ELF-1 (cell line): ENCODE results near the gene SCYGR1.
"Not testable (repeated sequence)": the region's sequence is repeated elsewhere in the genome, so short reads cannot be mapped to it uniquely, and the experiment has no call there.

Experiments used
- DNase-seq: peaks from one replicate; pipeline ENCODE4 v3.0.0-alpha.2; 2016; ENCODE audit warnings: low read depth, low spot score

Gene SCYGR1

DNA sequence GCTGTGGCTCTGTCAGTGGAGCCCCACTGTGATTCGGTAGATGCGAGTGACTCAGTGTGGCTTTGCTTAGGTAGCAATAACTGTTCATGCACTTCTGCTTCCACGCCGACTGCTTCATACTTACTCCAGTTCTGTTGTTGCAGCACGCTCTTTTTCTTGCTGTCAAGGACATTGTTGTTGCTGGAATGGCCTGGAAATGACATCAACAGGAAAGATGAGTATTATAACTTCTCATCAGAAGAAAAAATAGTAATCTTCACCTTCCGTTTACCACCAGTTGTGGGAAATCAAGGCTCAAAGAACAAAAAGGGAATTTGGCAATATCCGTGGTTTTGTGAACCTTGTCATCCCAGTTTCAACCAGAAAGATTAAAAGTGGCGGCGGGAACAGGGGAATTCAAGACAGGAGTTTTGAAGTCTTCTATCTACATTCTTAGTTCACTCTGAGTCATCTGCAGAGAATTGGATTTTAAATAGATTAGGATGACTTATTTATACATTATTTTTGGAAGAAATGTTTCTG lies 16.9 kb downstream of the SCYGR1 start:
- no peak for DNase-seq

DNA sequence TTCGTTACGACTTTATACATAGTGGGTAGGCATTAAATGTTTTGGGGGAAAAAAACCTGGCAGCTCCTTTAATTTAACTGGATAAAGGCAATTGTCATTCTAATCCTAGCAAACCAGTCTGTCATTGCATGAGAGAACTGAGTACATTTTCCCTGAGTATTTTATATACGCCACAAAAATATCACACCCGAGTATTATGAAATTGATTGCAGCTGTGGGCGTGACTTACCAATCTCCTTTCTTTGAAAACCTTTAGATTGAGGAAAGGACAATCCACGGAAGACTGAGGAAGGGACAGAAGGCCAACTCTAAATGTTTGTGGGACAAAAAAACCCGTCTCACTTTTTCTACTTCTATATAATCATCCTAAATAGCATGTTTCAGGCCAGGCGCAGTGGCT lies 17.7 kb downstream of the SCYGR1 start:
- DNase-seq: no peak

DNA sequence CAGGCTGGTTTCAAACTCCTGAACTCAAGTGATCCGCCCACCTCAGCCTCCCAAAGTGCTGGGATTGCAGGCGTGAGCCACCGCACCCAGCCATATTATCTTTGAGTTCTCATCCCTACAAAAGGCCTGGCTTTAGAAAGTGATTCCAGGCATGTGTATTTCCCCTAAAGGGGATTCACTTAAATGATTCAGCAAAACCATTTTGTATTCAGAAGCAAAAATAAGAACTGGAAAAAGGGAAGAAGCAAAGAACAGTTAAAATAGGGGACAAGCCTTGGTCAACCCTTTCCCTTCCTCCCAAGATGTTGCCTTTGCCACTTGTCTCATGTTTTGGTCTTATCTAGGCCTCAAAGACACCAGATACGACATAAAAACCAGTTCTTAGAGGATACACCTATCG lies 19.2 kb downstream of the SCYGR1 start:
- DNase-seq: no peak

DNA sequence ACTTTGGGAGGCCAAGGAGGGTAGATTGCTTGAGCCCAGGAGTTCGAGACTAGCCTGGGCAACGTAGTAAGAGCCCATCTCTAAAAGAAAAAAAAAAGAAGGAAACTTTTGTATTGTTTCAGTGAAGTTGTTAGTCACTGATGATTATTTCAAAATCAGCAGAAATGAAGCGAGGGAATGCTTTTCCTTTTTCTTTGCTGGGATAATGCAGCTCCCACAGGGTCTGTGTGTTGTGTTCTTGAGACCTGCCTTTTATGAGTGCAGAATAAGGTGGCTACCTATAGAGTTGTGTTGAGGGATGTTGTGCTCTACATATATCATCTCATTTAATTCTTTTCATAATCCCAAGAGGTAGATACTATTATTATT lies 20.3 kb downstream of the SCYGR1 start:
- DNase-seq: no peak

DNA sequence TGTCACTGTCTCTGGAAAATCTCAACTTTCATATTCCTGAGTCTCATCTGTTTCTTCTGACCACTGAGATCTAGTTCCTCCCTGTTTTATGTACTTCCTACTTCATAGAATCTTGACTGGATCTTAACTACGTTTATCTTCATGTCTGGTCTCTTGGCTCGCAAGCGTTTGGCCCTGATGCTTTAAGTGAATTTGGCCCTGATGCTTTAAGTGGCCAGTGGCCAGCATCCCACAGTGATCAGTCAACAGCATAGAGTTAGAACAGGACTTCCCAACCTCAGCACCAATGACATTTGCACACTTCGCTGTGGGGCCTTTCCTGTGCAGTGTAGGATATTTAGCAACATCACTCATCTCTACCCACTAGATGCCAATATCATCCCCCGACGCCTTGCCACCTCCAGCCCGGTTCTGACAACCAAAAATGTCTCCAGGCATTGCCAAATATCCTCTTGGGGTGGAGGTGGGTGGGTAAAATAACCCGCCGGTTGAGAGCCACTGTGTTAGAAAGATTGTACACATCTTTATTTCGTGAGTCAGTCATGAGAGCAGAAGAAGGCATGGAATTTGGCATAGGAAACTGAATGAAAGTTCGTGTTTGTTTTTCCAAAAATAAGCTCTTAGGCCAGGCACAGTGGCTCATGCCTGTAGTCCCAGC lies 20.9 kb downstream of the SCYGR1 start:
- no peak for DNase-seq

DNA sequence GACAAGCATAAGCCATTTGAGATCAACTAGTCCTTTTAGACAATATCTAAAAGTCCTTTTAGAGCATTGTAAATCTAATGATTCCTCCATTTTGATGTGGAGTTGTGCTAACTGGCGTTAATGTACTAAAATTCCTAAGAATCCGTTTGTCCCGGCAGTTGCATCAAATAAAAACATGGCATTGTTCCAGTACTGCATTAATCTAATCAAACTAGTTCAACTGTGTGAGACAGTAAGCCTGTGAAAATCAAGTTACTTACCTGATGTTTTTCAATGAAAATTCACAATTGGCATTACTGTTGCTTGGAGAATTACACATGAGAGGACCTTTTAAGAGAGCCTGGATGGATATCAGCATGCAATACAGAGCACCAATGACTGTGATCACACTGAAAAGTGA lies 21.9 kb downstream of the SCYGR1 start:
- DNase-seq: no peak

DNA sequence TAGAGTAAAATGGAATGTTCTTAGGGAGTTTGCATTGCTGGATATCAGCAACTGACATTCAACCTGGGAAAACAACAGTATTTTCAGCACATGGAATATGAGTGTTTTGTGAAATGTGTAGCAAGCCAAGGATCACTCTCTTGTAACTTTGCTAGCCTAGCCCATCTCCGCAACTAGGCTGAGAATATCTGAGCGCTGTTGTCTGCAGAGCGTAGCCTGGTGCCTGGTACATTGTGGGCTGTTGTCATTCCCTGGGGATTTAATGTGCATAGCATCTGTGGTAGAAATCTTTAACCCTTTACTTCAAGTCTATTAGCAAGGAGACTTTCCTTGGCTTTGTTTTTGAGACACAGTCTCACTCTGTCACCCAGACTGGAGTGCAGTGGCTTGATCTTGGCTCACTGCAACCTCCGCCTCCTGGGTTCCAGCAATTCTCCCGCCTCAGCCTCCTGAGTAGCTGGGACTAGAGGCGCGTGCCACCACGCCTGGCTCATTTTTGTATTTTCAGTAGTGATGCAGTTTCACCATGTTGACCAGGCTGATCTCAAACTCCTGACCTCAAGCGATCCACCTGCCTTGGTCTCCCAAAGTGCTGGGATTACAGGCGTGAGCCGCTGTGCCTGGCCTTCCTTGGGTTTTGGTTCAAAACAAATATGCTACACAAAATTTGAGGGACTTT lies 23.0 kb downstream of the SCYGR1 start:
- not testable (repeated sequence) for DNase-seq

DNA sequence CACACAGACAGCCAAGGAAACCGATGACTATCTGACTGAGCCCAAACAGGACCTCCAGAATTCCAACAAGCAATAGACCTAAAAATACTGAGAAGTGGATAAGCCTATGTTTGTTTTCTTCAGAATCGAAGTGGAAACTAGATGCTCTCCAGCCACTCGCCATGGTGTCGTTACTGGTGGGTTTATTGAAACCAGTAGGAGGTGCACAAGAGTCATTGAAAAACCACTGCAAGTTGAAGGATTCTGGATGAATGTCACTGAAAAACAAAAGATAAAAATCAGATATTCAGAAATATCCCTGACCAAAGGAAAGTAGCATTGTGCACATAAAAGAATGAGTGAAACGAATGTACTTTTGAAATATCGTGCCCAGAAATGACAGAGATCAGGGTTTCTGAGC lies 24.0 kb downstream of the SCYGR1 start:
- no peak for DNase-seq

DNA sequence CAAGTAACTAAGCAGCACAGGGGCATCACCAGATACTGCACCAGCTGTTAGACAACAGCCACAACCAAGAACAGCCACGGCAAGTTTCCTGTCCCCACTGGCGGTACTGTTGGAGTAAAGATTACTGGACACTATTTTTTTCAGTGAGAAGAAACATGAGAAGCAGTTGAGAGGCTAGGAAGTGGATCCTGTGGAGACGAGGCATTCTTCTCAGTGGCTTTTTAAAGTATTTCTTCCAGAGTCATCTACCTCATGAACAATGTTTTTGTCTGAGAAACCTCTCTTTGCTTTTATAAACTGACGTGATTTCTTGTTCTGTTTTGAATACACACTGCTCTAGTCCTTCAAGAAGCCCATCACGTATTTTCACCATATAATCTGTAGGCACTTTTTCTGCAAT lies 27.4 kb downstream of the SCYGR1 start:
- DNase-seq: no peak

DNA sequence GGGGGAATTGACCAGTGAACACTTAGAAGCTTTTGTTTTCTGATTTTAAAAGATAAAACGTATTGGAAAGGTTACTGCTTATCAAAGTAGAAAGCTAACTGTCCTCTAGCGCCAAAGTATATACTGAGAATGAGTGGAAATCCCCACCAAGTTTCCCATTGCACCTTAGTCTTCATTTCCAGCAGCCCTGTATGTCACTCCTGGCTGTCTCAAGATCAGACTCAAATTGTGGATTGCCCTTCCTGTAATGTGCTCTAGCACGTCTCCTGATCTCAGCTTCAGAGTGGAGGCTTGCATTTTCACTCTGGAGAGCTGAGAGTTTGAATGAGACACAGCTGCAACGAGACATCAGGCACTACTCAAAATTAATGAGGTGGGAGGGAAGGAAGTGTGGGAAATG lies 36.1 kb downstream of the SCYGR1 start:
- no peak for DNase-seq

DNA sequence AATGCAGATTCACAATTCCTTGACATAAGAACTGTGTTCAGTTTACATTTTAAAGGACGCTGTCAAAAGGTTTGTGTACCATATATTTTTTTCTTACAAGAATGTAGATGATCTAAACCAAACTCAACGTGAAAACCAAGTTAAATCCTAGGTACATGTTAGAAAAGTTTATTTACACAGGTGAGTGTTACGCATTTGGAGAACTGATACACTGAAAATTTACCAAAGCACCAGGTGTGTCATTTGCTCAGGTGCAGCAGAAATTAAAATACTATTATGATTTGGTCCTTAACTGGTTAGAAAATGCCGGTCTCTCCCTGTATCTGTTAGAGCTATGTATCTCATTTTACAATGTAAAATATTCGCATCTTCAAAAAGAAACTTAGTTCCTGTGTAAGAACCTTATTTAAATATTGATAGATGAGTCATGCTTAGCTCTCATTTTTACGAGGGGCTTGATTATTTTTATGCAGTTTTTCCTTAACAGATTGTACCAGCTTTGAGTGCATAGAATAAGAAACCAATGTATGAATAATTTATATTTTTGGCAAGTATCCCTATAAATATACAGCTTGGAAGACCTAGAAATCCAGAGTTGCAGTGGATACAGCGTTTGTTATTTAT lies 37.6 kb downstream of the SCYGR1 start:
- no peak for DNase-seq

DNA sequence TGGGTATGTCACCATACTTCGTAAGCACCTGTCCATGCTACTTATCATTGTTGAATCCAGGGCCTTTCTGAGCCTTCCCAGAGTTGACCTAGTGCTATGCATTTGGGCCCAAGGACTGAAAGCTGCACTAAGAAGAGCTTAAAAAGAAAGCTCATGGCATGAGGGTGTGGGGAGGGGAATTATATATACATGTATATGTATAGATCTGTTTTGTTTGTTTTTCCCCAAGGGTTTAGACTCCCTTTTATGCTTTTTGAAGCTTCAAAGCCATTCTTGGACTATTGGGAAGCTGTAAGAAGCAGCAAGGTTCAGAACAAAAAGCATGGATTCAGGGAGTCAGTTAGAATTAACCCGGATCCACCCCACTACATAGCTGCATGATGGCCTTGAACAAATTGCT lies 39.4 kb downstream of the SCYGR1 start:
- DNase-seq: no peak

DNA sequence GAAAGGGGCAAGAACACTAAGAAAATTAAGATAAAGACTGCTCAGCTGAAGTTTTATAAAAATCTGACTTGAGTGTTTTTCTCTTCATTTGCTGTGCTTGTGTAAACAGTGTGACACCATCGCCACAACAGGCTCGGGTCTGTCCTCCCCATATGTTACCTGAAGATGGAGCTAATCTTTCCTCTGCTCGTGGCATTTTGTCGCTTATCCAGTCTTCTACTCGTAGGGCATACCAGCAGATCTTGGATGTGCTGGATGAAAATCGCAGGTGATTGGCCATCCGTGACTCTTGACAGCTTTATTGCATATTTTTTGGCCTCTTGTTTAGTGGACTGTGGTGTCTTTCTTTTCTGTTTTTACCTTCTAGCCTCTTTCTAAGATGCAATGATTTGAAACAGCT lies 40.6 kb downstream of the SCYGR1 start:
- no peak for DNase-seq

DNA sequence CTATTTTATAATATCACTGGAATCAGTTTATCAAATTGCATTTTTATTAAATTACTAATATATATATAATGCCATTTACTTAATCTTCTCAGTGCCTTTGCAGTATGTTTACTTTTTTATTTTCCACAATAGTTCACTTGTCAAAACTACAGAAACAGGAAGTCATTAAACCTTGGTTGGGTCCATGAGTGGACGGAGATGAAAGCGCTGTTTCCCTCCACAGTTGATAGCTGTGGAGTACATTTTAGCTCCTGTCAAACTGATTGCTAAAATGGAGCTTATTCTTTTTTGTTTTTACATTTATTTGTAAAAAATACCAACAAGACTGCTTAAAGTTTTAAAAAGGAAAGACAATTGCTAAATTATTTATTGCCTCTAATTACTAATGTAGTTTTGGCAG lies 43.5 kb downstream of the SCYGR1 start:
- DNase-seq: no peak

DNA sequence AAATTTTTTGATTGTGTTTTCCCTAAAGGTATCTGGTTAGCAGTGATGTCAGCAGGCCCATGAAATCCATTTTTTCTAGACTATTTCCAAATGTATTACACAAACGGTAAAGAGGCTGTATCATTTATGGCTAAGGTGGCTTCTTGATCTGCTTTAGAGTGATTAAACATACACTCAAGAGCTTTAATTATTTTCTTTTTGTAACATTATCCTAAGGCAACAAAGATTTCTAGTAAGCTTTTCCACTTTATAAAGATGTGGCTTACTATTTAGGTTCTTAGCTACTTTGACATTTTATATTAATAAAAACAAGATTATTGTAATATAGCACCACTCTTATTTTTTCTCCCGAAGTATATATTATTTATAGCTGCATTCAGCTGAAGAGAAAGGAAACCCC lies 46.2 kb downstream of the SCYGR1 start:
- no peak for DNase-seq

DNA sequence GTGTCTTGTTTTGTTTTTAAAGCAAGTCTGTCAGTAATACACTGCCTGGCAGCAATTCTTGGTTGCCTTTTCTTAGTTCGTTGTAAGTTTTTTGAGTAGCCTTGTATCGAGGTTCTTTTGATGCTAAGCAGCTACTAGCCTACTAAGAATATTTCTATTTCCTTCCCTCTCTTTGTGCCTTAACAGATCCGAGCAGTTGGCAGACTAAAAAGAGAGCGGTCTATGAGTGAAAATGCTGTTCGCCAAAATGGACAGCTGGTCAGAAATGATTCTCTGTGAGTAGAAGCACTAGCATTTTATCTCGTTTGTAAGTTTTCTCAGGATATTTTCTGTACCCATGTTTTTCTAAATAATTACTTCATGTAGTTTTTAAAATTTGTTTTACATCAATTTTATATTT lies 47.6 kb downstream of the SCYGR1 start:
- DNase-seq: no peak

DNA sequence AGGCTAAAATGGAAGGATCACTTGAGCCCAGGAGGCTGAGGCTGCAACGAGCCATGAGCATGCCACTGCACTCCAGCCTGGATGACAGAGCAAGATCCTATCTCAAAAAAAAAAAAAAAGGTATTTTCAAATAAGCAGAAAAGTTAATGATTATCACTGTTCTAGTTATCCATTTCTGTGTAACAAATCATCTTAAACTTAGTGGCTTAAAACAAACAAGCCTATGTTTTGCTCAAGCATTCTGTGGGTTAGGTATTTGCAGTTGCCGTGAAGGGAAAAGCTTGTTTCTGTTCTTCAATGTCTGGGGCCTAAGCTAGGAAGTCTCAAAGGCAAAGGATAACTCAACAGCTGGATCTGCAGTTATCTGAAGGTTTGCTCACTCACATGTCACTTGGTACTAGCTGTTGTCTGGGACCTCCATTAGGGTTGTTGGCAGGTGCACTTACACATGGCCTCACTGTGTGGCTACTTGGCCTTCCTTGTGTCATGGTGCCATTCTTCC lies 48.6 kb downstream of the SCYGR1 start:
- no peak for DNase-seq
